Hepatocyte (in vitro differentiated cells): Measurements from ENCODE around the gene ADAM33. TPM values are rescaled to one million over a fixed set of nuclear protein-coding genes. Genes with fewer than 3 reads are reported as not detected.
A peak's percentile ranks its signal among the peaks of the same experiment; 100 is the strongest.

Experiments used
- DNase-seq: peaks from one replicate; pipeline ENCODE4 v3.0.0-alpha.2; 2016; ENCODE audit warnings: low spot score
- H2AFZ ChIP-seq: fragments of 200-600 bp; sonication (generic); 2 replicates; pipeline ENCODE4 v1.6.0; 2016; ENCODE audit warnings: antibody characterized with exemption, mild to moderate bottlenecking
- H3K27ac ChIP-seq: fragments of 200-600 bp; sonication (generic); 2 replicates; pipeline ENCODE4 v1.5.1; 2016; ENCODE audit warnings: mild to moderate bottlenecking
- H3K27me3 ChIP-seq: fragments of 200-600 bp; sonication (generic); 2 replicates; pipeline ENCODE4 v1.6.1; 2016
- H3K36me3 ChIP-seq: fragments of 200-600 bp; sonication (generic); replicated peaks from 2 replicates; pipeline ENCODE4 v1.5.1; 2016; ENCODE audit warnings: low read depth; ENCODE audit not compliant: insufficient read depth
- H3K4me1 ChIP-seq: fragments of 200-600 bp; sonication (generic); 2 replicates; pipeline ENCODE4 v1.5.1; 2016; ENCODE audit warnings: mild to moderate bottlenecking, moderate library complexity; ENCODE audit not compliant: insufficient read depth
- H3K4me2 ChIP-seq: fragments of 200-600 bp; sonication (generic); 2 replicates; pipeline ENCODE4 v1.6.0; 2016
- H3K4me3 ChIP-seq: fragments of 200-600 bp; sonication (generic); 2 replicates; pipeline ENCODE4 v1.5.1; 2016; ENCODE audit warnings: mild to moderate bottlenecking
- H3K79me2 ChIP-seq: fragments of 200-600 bp; sonication (generic); 2 replicates; pipeline ENCODE4 v1.6.0; 2017; ENCODE audit warnings: mild to moderate bottlenecking
- H3K9me2 ChIP-seq: fragments of 200-600 bp; sonication (generic); replicated peaks from 2 replicates; pipeline ENCODE4 v1.6.0; 2017; ENCODE audit warnings: mild to moderate bottlenecking; ENCODE audit not compliant: insufficient read depth
- H3K9me3 ChIP-seq: fragments of 200-600 bp; sonication (generic); 2 replicates; pipeline ENCODE4 v1.5.1; 2016; ENCODE audit warnings: low read depth, mild to moderate bottlenecking
- H4K20me1 ChIP-seq: fragments of 200-600 bp; sonication (generic); 2 replicates; pipeline ENCODE4 v1.6.0; 2016; ENCODE audit warnings: mild to moderate bottlenecking; ENCODE audit not compliant: insufficient read depth, poor library complexity, severe bottlenecking
- CTCF ChIP-seq: fragments of 200-600 bp; sonication (generic); IDR thresholded peaks from 2 replicates; pipeline ENCODE4 v1.5.1; 2016; ENCODE audit warnings: antibody characterized with exemption, mild to moderate bottlenecking; ENCODE audit not compliant: poor library complexity
- EZH2 ChIP-seq: fragments of 200-600 bp; sonication (generic); IDR thresholded peaks from 2 replicates; pipeline ENCODE4 v1.6.1; 2016; ENCODE audit warnings: antibody characterized with exemption, mild to moderate bottlenecking, borderline replicate concordance
- EZH2phosphoT487 ChIP-seq: fragments of 200-600 bp; sonication (generic); IDR thresholded peaks from one replicate; pipeline ENCODE4 v1.6.1; 2018; ENCODE audit warnings: antibody characterized with exemption, mild to moderate bottlenecking, low read depth, moderate library complexity; ENCODE audit not compliant: unreplicated experiment, severe bottlenecking
- WGBS: methylation state at CpG from one replicate; pipeline ENCODE4 v1.1.6; 2016; ENCODE audit warnings: low lambda C conversion rate; ENCODE audit errors: missing lambda C conversion rate; 5-methylcytosine and 5-hydroxymethylcytosine counted together
- polyA plus RNA-seq: library from polyadenylated mRNA; unstranded; fragments of >200 nt; fragmentation: Nextera tagmentation; extraction: Ambion mirVana; gene quantifications from 2 replicates; pipeline ENCODE4 v1.2.1, GENCODE V29; 2016
- total RNA-seq: library from RNA; depleted of rRNA; stranded (reverse); fragments of >200 nt; gene quantifications from 2 replicates; pipeline ENCODE4 v1.2.3, GENCODE V29; 2014

ADAM33 gene
- total and polyA plus RNA-seq, 2 experiments from 2014 or later = 18.9 to 41.6 TPM

- WGBS = 90% methylated on average over 7 of the region's 7 CpGs
- no peaks in the 10 kb centered on the region for H3K79me2 ChIP-seq
- H3K4me1 ChIP-seq = no peaks in the 10 kb centered on the region
- H3K36me3 ChIP-seq = no peaks in the 10 kb centered on the region
- no peaks in the 10 kb centered on the region for H4K20me1 ChIP-seq
- no peak overlapping the region for H3K27ac ChIP-seq
- H2AFZ ChIP-seq = no peak overlapping the region
- H3K9me3 ChIP-seq = no peaks in the 10 kb centered on the region
- no peak overlapping the region for H3K4me3 ChIP-seq
- DNase-seq = no peak
- H3K27me3 ChIP-seq = no peaks in the 10 kb centered on the region
- no peaks in the 10 kb centered on the region for H3K9me2 ChIP-seq
- H3K4me2 ChIP-seq = no peak overlapping the region
- TF ChIP-seq CTCF (peak; percentile 11), EZH2phosphoT487 (no peak), EZH2 (no peak)
These were observed 49.4 kb downstream of the ADAM33 start for GRCh38 chr20:3632311-3633004.

GRCh38 chr20:3631534-3631933 is 50.3 kb downstream of the ADAM33 start:
- Histone ChIP-seq H3K9me3 (no peaks in the 10 kb centered on the region), H3K27ac (no peak overlapping the region), H3K4me3 (no peak overlapping the region), H3K4me2 (no peak overlapping the region), H4K20me1 (no peaks in the 10 kb centered on the region), H2AFZ (no peak overlapping the region), H3K9me2 (no peaks in the 10 kb centered on the region), H3K36me3 (no peaks in the 10 kb centered on the region), H3K27me3 (no peaks in the 10 kb centered on the region), H3K79me2 (no peaks in the 10 kb centered on the region), H3K4me1 (no peaks in the 10 kb centered on the region)
- TF ChIP-seq EZH2 = no peak
- TF ChIP-seq EZH2phosphoT487 = no peak
- no peak for TF ChIP-seq CTCF
- DNase-seq = no peak
- 95% methylated on average over 5 of the region's 5 CpGs for WGBS

- no peak overlapping the region for H3K27ac ChIP-seq
- H3K9me3 ChIP-seq = no peaks in the 10 kb centered on the region
- H3K79me2 ChIP-seq = no peaks in the 10 kb centered on the region
- 96% methylated on average over 8 of the region's 8 CpGs for WGBS
- H3K9me2 ChIP-seq = no peaks in the 10 kb centered on the region
- H2AFZ ChIP-seq = no peak overlapping the region
- no peaks in the 10 kb centered on the region for H4K20me1 ChIP-seq
- H3K27me3 ChIP-seq = no peaks in the 10 kb centered on the region
- TF ChIP-seq CTCF (no peak), EZH2phosphoT487 (no peak), EZH2 (no peak)
- no peak overlapping the region for H3K4me2 ChIP-seq
- no peak overlapping the region for H3K4me3 ChIP-seq
- H3K4me1 ChIP-seq = no peaks in the 10 kb centered on the region
- no peak for DNase-seq
- H3K36me3 ChIP-seq = no peaks in the 10 kb centered on the region
These were observed 51.4 kb downstream of the ADAM33 start for GRCh38 chr20:3630429-3630828.

GRCh38 chr20:3629893-3630292 is 51.9 kb downstream of the ADAM33 start:
- TF ChIP-seq EZH2phosphoT487 = no peak
- H3K9me3 ChIP-seq = no peaks in the 10 kb centered on the region
- H3K9me2 ChIP-seq = no peaks in the 10 kb centered on the region
- H3K4me3 ChIP-seq = no peak overlapping the region
- no peaks in the 10 kb centered on the region for H4K20me1 ChIP-seq
- no peak overlapping the region for H3K4me2 ChIP-seq
- no peaks in the 10 kb centered on the region for H3K4me1 ChIP-seq
- no peak overlapping the region for H2AFZ ChIP-seq
- DNase-seq = no peak
- no peaks in the 10 kb centered on the region for H3K79me2 ChIP-seq
- H3K27ac ChIP-seq = no peak overlapping the region
- 78% methylated on average over 2 of the region's 2 CpGs for whole genome bisulfite sequencing
- H3K36me3 ChIP-seq = no peaks in the 10 kb centered on the region
- H3K27me3 ChIP-seq = no peaks in the 10 kb centered on the region
